ENCODE measurements around the gene ERICH2. TPM values are rescaled to one million over a fixed set of nuclear protein-coding genes. Genes with fewer than 3 reads are reported as not detected.

ERICH2 gene
- total and polyA plus RNA-seq, 2 donors (not counting 3 experiments of a cell fraction or from before 2014, with no cell fraction given) = not detected

GRCh38 chr2:170821531-170822289 lies 51.5 kb downstream of the ERICH2 start:
- H3K9me1 ChIP-seq (replicated peaks; ENCODE audit: control insufficient read depth, extremely low read depth, insufficient read depth, low read length) = no peaks in the 10 kb centered on the region
- no peaks in the 10 kb centered on the region for H3K79me2 ChIP-seq (ENCODE audit: control insufficient read depth, insufficient read depth, low read length)
- H3K9ac ChIP-seq (replicated peaks; ENCODE audit: extremely low read depth, insufficient read depth, low read length) = no peak overlapping the region
- dilution Hi-C loops (cut with MboI; ENCODE audit: extremely low pct_ligation_motif_present, low sequenced_read_pairs) = no loop called here
- H3K27me3 ChIP-seq (ENCODE audit: control insufficient read depth in 2 of 2, insufficient read depth in 2 of 2, low read length in 2 of 2) = peaks cover 74 to 79% of the 10 kb centered on the region in 2 experiments
- H4K20me1 ChIP-seq (replicated peaks; ENCODE audit: control insufficient read depth, extremely low read depth, insufficient read depth, low read length) = no peaks in the 10 kb centered on the region
- H3K4me3 ChIP-seq (replicated peaks in 1 of 3; ENCODE audit: insufficient read depth in 1 of 3, low read depth in 1 of 3, low read length in 3 of 3) = no peak overlapping the region
- BruUV-seq (replicated peaks) = no TSS peak
- peaks cover 14% of the 10 kb centered on the region for H3K4me1 ChIP-seq (ENCODE audit: control insufficient read depth, extremely low read depth, insufficient read depth, low read length)
- H3K9me3 ChIP-seq (replicated peaks; ENCODE audit: control insufficient read depth, insufficient read depth, low read length) = no peaks in the 10 kb centered on the region
- no peaks in the 10 kb centered on the region for H3K36me3 ChIP-seq (ENCODE audit: control insufficient read depth in 2 of 2, extremely low read depth in 1 of 2, insufficient read depth in 2 of 2, low read length in 2 of 2)
- intact Hi-C loops (cut with micrococcal nuclease) = no loop called here
- no peak overlapping the region for H2AFZ ChIP-seq (ENCODE audit: low read depth, low read length)
- ChIA-PET POLR2A (no interaction called here), CTCF (interaction anchor here (1.2 to 2.1 kb wide), 4 partner anchors 10 to 444 kb away, joined by 3 to 9 read pairs (median 4); no protein-coding TSS in a partner anchor)
- DNase-seq (ENCODE audit: low read depth, low spot score) (no peak), FAIRE-seq (no peak)
- H3K27ac ChIP-seq (ENCODE audit: insufficient read depth, low read depth, low read length) = no peak overlapping the region
- peak; percentile 7 for TF ChIP-seq EZH2 (IDR thresholded peaks at IDR 0.05; ENCODE audit: borderline replicate concordance, low read depth, low read length, severe bottlenecking)
- no peak for TF ChIP-seq MAX (IDR thresholded peaks at IDR 0.05; ENCODE audit: insufficient read depth, insufficient read length)
- no peak overlapping the region for H3K4me2 ChIP-seq (ENCODE audit: insufficient read depth, low read length)

GRCh38 chr2:170822290-170823087 lies 52.3 kb downstream of the ERICH2 start:
- H3K27ac ChIP-seq (ENCODE audit: insufficient read depth, low read depth, low read length) = no peak overlapping the region
- POLR2A ChIA-PET = no interaction called here

More at GRCh38 chr2:170822290-170823087, 52.3 kb downstream of the ERICH2 start:
- Histone ChIP-seq H2AFZ (ENCODE audit: low read depth, low read length) (no peak overlapping the region), H3K9me3 (replicated peaks; ENCODE audit: control insufficient read depth, insufficient read depth, low read length) (no peaks in the 10 kb centered on the region), H3K4me2 (ENCODE audit: insufficient read depth, low read length) (no peak overlapping the region), H3K79me2 (ENCODE audit: control insufficient read depth, insufficient read depth, low read length) (no peaks in the 10 kb centered on the region), H3K4me1 (ENCODE audit: control insufficient read depth, extremely low read depth, insufficient read depth, low read length) (peaks cover 11% of the 10 kb centered on the region), H3K9me1 (replicated peaks; ENCODE audit: control insufficient read depth, extremely low read depth, insufficient read depth, low read length) (no peaks in the 10 kb centered on the region), H3K36me3 (ENCODE audit: control insufficient read depth in 2 of 2, extremely low read depth in 1 of 2, insufficient read depth in 2 of 2, low read length in 2 of 2) (no peaks in the 10 kb centered on the region), H3K27me3 (ENCODE audit: control insufficient read depth in 2 of 2, insufficient read depth in 2 of 2, low read length in 2 of 2) (peaks cover 75 to 77% of the 10 kb centered on the region in 2 experiments), H4K20me1 (replicated peaks; ENCODE audit: control insufficient read depth, extremely low read depth, insufficient read depth, low read length) (no peaks in the 10 kb centered on the region), H3K9ac (replicated peaks; ENCODE audit: extremely low read depth, insufficient read depth, low read length) (no peak overlapping the region), H3K4me3 (replicated peaks in 1 of 3; ENCODE audit: insufficient read depth in 1 of 3, low read depth in 1 of 3, low read length in 3 of 3) (no peak overlapping the region)
- dilution Hi-C loops (cut with MboI; ENCODE audit: extremely low pct_ligation_motif_present, low sequenced_read_pairs) (no loop called here), intact Hi-C loops (cut with micrococcal nuclease) (no loop called here)
- peak; percentile 18 for FAIRE-seq
- CTCF ChIA-PET = interaction anchor here (1.0 to 2.1 kb wide), 7 partner anchors 9 to 891 kb away, joined by 3 to 9 read pairs (median 3); no protein-coding TSS in a partner anchor
- no peak for TF ChIP-seq GATA2 (IDR thresholded peaks at IDR 0.05; ENCODE audit: insufficient read depth, insufficient read length, low read depth, low read length)
- peak; percentile 99 for TF ChIP-seq EZH2 (IDR thresholded peaks at IDR 0.05; ENCODE audit: borderline replicate concordance, low read depth, low read length, severe bottlenecking)
- TF ChIP-seq MYC (IDR thresholded peaks at IDR 0.05; ENCODE audit: low read depth, low read length) = no peak
- peak; percentile 22 to 41 for TF ChIP-seq CTCF (IDR thresholded peaks at IDR 0.05; ENCODE audit: extremely low read depth in 1 of 2, insufficient read depth in 1 of 2, low read depth in 1 of 2, low read length in 2 of 2)
- no peak for TF ChIP-seq POLR2A (IDR thresholded peaks at IDR 0.05; ENCODE audit: low read depth, low read length)
- no peak for TF ChIP-seq MAX (IDR thresholded peaks at IDR 0.05; ENCODE audit: insufficient read depth, insufficient read length)
- no peak for TF ChIP-seq POLR2AphosphoS5 (IDR thresholded peaks at IDR 0.05; ENCODE audit: insufficient read depth, low read depth, low read length)
- no peak for TF ChIP-seq FOS (IDR thresholded peaks at IDR 0.05; ENCODE audit: borderline replicate concordance, insufficient read depth, low read length)
- TF ChIP-seq JUN (IDR thresholded peaks at IDR 0.05; ENCODE audit: borderline replicate concordance, insufficient read depth, insufficient read length, low read depth) = no peak
- DNase-seq (ENCODE audit: low read depth, low spot score) = no peak
- BruUV-seq (replicated peaks) = no TSS peak
